Superior temporal gyrus (tissue), 1 donor: ENCODE results near the gene SLC1A7.

ENCODE experiments used
- DNase-seq: peaks from one replicate; pipeline ENCODE4 v3.0.0-alpha.2; 2016; ENCODE audit errors: extremely low spot score

The SLC1A7 gene

GRCh38 chr1:53116307-53116810, 26.1 kb downstream of the SLC1A7 start:
- DNase-seq, result no peak

DNA sequence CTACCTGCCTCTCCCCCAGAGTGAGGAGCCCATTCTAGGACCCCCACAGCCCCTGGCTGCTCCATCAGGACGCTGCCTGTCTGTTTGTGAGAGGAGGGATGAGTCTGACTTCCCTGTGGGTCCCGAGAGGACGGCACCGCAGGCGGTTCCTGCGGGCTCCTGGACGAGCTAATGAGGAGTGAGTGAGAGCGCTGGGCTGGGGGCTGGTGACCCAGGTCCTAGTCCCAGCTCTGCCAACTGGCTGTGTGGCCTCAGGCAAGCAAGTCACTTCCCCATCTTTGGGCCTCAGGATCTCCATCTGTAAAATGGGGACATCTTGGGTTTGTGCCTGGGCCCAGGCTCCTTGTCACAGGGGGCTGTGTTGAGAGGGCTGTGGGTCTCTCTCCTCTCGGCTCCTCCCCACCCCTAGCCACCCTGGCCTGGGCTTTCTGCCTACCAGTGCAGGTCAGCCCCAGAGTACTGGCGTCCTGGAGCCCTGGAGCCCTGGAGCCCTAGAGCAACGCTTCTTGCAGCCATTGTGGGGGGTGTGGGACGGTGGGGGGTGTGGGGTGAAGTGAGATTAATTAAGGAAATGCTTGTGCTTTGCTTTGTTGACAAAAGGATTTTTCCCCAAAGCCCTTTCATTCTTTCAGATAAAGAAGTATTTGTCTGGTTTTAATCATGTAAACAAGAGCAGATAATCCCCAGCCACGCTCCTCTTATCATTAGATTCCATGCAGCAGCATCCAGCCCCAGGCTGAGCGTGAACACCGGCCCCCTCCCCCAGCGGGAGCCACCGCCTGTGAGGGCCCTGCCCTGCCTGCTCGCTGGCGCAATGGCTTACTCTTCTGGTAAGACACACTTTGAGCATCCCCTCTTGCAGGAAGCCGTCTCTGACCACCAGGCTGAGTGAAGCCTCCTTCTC, 26.8 kb downstream of the SLC1A7 start:
- DNase-seq, result no peak

DNA sequence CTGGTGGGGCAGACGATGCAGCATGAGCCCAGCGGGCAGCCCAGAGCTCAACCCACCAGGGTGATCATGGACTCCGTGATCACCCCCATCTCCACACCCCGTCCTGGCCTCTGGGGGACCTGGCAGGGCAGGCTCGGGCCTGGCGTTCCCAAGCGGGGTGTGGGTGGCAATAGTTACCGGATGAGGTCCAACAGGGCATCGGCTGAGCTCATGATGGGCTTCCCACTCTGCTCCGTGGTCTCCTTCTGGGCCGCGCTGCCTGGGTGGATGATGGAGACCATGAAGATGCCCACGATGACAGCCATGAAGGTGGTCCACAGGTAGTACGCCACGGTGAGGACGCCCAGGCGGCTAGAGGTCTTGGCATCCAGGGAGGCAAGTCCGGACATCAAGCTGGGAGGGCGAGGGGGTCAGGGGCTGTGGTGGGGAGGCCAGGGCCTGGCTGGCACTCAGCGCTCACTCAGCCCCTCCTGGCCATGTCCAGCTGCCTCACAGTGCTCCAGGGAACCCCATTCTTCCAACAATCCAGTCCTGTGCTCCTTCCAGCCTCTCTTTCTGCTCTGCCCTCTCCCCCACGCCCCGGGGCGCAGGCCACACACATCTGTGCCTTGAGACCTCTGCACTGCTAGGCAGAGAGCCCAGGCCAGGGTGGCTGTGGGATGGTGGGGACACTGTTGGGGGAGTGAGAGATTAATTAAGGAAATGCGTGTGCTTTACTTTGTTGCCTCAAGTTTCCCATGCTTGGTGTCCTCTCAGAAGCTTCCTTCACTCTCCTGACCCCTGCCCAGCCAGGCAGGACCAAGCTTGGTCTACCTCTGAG, 27.6 kb downstream of the SLC1A7 start:
- DNase-seq, result no peak

DNA sequence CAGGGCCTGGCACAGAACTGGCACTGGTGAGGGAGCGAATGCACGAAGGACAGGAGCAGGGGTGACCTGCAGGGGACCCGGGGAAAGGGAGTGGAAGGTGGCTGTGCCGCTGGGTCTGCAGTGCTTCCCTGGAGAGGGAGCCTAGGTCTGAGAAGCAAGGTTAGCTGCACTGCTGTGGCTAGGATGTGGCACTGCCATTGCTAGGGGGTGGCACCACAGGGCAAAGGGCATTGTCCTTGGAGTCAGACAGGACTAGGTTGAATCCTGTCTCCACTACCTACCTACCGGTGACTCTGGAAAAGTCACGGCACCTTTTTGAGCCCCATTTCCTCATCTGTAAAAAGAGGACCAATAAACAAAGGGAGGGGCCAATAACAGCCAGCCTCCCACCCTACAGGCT, 28.3 kb downstream of the SLC1A7 start:
- DNase-seq, result no peak

GRCh38 chr1:53112861-53113260, 29.6 kb downstream of the SLC1A7 start:
- DNase-seq, result no peak

DNA sequence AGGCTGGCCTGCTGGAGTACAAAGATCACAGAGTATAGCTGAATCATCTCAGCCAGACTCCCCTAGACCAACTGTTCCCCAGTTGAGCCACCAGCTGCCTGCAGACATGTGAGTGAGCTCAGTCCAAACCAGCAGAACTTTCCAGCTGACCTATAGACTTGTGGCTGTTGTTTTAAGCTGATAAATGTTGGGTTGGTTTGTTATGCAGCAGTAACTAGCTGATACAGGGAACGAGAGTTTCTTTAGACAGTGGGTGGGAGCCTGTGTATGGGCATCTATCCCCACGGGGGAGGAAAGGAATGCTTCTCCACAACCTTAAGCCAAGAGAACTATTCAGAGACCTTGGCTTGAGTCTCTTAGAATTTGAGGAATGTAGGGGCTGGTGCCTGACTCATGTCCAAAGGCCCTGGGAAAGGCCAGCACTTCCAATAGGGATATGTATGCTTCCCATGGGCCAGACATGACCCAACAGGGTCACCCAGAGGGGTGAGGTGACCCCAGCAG, 30.1 kb downstream of the SLC1A7 start:
- DNase-seq, result no peak

DNA sequence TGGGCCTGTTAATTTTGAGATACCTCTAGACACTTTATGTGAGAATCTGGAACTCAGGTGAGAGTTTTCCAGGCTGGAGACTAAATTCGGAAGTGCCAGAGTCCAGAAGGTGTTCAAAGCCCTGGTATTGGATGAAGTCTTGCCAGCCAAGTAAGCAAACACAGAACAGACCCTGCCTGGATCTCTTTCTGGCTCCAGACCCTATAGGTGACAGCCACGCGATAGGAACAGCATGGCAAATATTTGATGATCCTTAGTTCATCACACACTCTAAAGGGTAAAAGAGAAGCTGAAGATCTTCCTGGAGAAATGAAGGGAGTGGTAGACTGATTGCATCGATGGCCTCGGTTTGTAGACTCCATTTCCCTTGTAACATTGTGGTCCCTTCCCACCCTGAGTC, 30.7 kb downstream of the SLC1A7 start:
- no peak for DNase-seq

GRCh38 chr1:53111073-53111556, 31.3 kb downstream of the SLC1A7 start:
- DNase-seq, result no peak

DNA sequence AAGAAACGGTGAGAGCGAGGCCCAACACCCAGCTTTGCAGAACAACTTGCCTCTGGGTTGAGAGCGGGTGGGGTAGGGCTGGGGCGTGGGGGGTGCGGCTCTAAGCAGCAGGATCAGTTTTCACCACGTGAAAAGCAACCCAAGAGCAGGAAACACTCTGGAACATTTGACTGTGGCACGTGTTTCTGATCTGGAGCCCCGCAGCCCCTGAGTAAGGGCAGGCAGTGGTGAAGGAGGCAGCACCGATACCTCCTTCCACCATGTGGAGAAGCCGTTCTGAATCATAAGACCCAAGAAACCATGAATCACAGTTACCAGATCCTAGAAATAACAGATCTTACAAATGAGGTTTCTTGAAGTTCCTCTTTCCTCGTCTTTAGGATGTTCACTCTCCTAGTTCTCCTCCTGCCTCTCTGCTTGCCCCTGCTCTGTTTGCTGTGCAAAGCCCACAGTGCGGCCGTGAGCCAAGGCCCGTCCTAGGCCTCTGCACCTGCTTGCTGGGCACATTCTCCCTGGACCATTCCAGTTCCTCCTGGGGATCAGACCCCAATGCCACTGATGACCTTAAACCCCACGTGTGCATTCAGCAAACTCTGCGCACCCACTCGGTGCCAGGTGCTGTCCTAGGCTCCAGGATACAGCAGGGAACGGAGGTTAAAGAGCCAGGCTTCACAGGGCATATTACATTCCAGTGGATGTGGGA, 31.9 kb downstream of the SLC1A7 start:
- no peak for DNase-seq

DNA sequence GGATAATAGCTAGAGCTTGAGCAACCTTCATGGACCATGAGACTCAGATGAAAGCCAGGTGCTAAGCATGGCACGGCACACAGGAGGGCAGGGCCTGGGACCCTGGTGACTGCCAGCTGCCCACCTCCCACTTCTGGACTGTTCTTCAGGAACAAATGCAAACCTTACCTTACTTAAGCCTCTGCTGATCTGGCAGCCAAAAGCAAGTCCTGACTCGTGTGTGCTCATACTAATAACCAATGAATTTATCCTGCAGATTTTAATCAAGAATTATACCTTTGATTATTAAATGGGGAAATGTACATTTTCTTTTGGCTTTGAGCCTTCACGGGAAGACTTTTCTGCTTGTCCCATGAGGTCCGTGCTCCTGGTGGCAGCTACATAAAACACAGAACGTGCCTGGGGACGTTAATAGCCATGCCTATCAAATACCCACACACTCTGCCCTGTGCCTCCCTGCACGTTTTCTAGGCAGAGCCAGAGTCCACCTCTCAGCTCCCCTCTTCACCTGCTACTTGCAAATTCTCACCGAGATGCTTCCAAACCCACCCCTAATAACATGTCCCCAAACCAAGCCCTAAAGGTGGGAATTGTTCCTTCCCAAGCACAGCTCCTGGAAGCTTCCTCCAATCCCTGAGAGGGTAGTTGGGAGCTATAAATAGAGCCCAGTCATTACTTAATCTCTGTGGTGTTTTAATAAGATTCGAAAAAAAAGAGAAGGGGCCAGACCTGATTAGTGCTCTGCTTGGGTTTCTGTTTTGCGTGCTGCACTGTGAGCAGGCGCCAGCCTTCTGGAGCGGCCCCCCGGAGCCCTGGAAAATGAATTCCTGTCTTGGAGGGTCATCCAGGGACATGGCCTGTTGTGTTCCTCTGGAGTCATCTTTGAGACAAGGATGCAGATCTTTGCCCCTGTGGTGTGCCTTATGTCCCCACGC, 33.5 kb downstream of the SLC1A7 start:
- DNase-seq, result no peak

DNA sequence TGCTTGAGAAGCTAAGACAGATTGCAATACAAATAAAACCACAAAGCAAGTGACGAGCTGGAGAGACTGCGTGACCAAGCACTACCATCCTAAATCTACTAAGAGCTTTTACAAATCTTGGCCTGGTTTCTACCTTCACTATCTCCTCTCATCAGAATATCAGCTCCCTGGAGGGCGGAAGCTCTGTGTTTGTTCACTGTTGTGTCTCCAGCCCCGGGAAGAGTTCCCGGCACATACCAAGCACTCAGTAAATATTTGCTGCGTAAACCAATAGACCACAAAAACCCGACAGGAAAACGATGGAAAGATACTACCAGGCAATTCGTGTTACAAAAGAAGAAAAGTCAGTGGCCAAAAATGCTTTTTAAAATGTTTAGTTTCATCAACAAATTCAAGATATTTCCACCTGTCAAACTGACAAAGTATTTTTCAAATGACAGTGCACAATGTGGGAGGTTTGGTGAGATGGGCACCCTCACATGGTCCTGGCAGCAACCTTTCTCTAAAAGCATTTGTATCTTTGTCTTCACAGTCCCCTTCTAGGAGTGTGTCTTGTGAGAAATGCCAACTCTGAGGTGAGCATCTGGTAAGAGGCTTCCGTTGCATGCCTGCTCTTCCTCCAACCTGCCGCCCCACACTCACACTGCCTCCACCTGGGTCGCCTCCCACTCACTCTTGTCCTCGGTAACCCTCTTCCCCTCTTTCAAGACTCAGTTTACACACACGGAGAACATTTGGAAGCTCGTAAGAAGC, 34.7 kb downstream of the SLC1A7 start:
- no peak for DNase-seq

DNA sequence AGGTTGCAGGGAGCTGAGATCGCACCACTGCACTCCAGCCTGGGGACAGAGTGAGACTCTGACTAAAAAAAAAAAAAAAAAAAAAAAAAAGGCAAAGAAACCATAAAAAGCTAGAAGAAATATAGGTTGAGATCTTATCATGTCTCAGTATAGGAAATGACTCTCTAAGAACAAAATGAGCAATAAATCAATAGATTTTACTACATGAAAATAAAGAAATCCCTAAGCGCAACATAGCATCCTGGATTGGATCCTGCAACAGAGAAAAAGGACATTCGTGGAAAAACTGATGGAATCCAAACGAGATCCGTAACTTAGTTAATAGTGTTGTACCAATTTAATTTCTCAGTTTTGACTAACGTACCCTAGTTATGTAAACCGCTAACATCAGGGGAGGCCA, 35.3 kb downstream of the SLC1A7 start:
- DNase-seq, result no peak

DNA sequence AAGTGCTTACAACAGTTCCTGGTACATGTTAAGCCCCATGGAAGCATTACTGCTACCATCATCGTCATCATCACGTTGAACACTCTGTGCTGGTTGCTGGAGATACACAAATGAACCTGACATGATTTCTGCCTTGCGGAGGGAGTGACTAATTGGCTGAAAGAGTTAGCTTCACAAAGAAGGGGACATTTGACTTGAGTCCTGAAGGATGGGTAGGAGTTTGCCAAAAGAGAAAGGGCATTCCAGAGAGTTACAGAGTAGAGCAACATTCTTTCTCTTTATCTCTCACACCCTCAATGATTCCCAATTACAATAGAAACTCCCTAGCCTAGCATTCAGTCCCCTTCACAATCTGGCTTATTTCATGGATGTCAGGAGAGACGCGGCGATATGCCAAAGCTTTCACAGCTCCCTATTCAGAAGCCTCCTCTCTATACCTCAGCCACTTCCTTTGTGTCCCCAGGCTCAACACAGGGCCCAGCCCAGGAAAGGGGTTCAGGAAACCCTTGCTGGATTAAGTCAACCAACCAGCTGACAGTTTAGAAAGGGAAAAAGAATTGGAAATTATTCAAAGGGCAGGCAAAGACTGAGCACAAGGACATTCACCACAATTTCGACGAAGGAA, 38.0 kb downstream of the SLC1A7 start:
- DNase-seq, result no peak

DNA sequence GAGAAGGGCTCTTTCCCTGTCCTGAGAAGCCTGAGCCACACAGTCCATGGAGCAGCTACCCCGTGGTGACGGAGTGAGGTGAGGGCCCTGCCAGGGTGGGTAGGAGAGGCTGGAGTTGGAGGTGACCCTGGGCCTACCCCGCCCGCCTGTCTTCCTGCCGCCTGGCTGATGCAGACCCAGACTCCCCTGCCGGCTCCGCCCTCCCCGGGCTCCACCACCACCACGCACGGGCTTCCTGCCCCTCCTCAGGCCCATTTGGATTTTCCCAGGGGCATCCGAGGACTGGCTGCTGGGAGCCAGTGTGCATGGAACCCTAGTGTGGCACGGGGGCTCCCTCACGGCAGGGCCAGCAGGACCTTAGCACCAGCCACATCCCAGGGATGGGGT, 47.9 kb downstream of the SLC1A7 start:
- no peak for DNase-seq

GRCh38 chr1:53093778-53094532, 48.5 kb downstream of the SLC1A7 start:
- DNase-seq, result no peak

DNA sequence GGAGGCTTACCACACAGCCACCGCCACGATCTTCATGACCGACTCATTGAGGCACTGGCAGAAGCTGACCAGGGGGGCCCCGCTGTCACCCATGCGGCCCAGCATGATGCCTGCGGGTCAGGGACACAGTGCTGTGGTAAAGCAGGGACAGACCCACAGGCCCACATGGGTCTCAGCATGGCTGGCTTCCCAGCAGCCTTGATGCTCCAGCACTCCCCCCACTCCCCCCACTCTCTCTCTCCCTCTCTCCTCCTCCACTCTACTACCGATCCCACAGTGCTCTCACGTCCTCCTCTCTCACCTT, 49.0 kb downstream of the SLC1A7 start:
- DNase-seq, result no peak

- no peak for DNase-seq
Measured at GRCh38 chr1:53092659-53093450, 49.6 kb downstream of the SLC1A7 start.
